Effector CD8-positive, alpha-beta T cell (primary cell): Measurements from ENCODE around the gene PSEN1.

Experiments used
- DNase-seq: peaks from one replicate; lab custom pipeline; 2025; lab: John Stamatoyannopoulos, UW

The PSEN1 gene

DNA sequence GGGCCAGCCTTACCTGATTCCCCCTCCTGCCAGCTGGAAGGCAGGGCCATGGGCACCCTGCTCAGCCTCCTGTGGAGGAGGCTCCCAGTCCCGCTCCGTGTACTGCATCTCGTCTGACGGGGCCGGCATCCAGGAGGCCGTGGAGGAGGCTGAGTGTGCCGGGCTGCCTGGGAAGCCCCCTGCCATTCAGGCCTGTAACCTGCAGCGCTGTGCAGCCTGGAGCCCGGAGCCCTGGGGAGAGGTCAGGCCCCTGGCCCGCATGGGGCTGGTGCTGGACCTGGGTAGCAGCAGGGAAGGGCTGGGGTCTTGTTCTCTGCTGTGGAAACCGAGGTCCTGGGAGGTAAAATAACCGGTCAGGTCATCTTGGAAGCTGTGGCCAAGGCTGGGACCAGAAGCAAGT lies 117.4 kb downstream of the PSEN1 start:
- DNase-seq = no peak

DNA sequence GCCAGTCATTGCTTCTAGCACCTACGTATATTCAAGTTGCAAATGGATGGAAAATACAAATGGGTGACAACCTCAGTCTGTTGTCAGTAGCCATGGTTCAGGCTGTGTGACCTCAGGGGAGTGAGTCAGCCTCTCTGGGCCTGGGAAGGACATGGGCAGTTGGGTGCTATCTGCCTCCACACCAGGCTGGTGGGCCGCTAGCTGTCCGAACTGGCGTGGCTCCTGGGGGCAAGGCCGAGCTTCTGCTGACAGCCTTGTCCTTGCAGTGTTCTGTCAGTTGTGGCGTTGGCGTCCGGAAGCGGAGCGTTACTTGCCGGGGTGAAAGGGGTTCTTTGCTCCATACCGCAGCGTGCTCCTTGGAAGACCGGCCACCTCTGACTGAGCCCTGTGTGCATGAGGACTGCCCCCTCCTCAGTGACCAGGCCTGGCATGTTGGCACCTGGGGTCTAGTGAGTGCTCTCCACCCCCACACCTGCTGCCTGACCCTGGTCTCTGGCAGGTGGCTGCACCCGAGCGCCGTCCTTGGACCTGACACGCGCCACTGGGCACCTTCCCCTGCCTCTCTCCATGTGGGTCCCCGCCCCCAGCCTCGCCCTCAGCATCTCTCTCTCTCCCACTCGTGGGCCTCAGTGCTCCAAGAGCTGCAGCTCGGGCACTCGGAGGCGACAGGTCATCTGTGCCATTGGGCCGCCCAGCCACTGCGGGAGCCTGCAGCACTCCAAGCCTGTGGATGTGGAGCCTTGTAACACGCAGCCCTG lies 118.1 kb downstream of the PSEN1 start:
- DNase-seq = no peak

DNA sequence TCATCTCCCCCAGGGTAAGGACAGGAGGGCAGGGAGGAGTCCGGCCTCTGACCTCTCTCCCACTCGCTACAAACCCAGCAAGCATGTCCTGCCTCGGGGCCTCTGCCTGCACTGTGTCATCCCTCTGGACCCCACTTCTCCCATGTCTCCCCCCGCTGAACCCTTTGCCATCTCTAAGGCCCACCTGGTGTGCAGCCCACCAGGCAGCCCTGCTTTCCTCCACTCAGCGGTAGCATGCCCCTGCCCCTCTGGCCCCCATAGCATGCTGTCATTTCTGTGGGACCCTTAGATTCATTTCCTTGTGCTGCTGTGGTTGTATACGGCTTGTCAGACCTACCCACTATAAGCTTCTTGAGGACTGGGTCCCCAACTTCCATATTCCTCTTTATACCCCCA lies 118.7 kb downstream of the PSEN1 start:
- DNase-seq = no peak

DNA sequence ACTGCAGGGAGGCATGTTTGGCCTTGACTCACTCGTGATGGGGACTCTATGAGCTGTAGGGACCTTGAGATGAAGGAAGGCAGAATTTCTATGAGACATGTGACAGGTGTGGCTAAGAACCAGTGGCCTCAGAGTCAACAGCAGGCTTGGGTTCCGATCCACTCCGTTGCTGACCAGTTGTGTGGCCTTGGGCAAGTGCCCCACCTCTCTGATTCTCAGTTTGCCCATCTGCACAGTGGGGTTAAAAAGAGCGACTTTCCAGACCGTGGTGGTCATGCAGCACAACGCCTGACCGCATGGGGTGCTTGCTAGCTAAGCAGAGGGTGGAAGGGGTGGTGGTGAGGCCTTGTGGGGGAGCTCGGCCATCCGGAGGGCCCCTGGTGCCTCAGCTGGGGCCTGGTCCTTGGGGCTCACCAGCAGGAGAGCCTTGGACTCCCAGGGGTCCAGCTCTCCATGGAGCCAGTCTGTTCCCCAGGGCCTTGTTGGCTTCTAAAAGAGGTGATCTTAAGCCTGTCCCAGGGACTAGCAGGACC lies 119.5 kb downstream of the PSEN1 start:
- DNase-seq = no peak

DNA sequence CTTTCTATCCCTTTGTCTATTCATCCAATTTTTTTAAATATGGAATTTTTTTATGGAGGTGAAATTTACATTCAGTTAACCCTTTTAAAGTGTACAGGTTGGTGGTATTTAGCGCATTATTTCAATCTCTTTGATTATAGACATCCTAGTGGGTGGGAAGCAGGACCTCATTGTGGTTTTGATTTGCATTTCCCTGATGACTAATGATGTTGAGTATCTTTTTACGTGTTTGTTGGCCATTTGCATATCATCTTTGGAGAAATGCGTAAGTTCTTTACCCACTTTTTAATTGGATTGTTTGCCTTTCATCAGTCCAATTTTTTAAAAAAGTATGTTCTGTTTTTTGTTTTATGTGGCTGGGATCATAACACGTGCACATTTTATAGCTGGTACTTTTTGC lies 121.8 kb downstream of the PSEN1 start:
- no peak for DNase-seq

DNA sequence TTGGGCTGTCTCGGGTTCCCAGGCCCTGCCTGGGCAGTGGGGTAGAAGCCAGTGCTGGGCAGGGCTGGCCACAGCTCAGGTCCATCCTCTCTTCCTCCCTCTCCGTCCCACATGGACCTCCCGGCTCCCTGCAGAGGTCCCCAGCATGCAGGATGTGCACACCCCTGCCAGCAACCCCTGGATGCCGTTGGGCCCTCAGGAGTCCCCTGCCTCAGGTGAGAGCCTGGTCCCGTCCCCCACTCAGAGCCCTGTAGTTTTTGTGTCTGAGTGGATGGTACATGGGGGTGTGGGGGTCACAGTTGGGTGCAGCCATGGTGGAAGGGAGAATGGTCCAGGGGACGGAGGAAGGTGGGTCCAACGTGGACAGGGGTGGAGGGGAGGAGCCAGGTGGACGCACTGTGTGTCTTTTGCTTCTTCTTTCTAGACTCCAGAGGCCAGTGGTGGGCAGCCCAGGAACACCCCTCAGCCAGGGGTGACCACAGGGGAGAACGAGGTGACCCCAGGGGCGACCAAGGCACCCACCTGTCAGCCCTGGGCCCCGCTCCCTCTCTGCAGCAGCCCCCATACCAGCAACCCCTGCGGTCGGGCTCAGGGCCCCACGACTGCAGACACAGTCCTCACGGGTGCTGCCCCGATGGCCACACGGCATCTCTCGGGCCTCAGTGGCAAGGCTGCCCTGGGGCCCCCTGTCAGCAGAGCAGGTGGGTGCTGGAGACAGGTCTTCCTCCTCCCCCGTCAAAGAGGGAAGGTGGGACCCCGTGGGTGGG lies 122.7 kb downstream of the PSEN1 start:
- no peak for DNase-seq

DNA sequence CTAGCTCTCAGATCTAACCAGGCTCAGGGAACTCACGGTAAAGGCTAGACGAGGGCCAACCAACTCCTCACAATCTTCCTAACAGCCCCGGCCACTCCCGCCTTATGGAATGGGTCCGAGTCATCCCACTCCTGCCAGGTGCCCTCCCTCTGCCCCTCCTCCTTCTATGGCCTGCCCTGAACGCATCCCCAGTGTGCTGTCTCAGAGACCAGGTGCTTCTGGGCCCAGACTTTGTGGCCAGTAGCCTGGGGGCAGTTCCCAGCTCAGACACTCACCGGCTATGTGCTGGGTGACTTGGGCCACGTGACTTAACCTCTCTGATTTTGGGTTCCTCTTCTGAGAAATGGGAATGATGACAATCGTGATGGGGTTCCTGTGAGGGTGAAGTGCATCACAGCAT lies 123.5 kb downstream of the PSEN1 start:
- DNase-seq = no peak

DNA sequence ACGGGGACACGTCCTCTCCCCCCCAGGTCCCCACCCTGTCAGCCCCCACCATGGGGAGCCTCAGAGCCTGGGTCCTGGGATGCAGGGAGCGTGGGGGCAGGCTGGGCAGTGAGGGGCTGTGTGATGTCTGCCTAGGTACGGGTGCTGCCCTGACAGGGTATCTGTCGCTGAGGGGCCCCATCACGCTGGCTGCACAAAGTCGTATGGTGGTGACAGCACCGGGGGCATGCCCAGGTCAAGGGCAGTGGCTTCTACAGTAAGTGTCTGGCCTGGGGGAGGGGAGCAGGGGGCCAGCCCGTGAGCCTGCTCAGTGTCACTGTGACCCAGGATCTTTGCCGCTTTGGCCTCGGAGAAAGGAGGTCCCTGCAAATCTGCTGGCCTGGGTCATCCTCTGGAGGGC lies 124.3 kb downstream of the PSEN1 start:
- DNase-seq = no peak

DNA sequence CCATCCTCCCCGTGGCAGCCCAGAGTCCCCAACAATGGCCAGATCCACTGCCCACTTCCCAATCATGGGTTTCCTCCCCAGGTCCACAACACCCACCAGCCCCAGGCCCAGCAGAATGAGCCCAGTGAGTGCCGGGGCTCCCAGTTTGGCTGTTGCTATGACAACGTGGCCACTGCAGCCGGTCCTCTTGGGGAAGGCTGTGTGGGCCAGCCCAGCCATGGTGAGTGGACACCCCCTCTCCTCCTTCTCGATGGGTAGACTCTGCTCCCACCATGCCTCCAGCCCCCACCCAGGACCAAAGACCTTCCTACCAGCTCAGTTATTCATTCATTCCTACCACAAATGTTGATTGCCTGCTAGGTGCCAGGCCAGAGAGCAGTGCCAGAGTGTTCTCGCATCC lies 124.8 kb downstream of the PSEN1 start:
- DNase-seq = no peak

DNA sequence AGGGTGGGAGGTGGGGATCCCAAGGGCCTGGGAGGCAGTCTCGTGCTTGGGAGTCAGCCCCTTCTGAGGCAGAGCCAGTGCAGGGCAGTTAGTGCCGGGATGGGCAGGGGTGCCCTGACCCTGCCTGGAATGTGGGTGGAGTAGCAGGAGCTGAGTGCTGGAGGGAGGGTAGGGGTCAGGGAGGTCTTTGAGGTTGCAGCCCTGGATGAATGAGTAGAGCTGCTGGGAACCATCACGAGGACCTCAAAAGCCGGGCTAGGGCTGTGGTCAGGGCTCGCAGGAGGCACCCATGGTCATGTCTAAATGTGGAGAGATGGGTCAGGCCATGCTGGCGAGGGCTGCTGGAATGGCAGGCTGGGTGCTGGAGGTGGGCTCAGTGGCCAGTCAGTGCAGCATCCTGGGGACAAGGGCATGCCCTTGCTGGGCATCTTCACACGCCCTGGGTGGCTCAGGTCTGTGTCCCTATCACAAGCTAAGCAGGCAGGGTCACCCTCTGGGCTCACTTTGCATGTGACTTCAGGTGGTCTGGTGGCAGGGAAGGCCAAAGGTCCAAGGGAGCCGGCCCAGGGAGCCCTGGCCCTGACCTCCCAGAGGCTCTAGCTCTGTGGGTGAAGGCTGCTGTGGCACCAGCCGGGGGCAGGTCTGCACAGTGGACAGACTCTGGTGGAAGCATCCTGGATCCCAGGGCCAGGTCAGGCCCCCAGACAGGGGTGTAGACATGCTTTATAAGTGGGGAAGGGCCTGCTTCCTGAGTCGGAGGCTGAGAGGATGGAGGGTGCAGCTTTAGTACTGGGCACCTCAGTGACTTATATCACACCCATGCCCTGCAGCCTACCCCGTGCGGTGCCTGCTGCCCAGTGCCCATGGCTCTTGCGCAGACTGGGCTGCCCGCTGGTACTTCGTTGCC lies 125.5 kb downstream of the PSEN1 start:
- no peak for DNase-seq

DNA sequence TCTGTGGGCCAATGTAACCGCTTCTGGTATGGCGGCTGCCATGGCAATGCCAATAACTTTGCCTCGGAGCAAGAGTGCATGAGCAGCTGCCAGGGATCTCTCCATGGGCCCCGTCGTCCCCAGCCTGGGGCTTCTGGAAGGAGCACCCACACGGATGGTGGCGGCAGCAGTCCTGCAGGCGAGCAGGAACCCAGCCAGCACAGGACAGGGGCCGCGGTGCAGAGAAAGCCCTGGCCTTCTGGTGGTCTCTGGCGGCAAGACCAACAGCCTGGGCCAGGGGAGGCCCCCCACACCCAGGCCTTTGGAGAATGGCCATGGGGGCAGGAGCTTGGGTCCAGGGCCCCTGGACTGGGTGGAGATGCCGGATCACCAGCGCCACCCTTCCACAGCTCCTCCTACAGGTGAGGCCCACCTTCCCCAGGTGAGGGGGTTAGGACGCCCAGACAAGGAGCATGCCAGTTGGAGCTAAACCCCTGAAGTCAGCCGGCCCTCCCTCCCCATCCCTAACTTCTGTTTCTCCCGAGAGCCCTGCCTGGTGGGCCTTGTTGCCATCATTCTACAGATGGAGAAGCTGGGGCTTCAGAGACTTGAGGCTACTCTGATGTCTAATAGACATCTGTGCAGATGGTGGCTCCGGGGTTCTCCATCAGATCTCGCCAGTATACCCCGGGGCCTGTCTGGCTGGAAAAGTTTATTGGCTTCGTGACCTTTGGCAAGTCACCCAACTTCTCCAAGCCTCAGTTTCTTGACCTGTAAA lies 126.3 kb downstream of the PSEN1 start:
- DNase-seq = no peak

DNA sequence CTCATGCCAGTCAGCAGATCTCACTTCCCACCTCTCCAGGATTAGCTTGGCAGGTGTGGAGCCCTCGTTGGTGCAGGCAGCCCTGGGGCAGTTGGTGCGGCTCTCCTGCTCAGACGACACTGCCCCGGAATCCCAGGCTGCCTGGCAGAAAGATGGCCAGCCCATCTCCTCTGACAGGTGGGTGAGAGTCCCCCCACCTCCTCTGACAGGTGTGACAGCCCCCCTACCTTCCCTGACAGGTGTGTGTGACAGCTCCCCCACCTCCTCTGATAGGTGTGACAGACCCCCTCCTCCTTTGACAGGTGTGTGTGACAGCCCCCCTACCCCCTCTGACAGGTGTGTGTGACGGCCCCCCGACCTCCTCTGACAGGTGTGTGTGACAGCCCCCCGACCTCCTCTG lies 127.3 kb downstream of the PSEN1 start:
- no peak for DNase-seq

DNA sequence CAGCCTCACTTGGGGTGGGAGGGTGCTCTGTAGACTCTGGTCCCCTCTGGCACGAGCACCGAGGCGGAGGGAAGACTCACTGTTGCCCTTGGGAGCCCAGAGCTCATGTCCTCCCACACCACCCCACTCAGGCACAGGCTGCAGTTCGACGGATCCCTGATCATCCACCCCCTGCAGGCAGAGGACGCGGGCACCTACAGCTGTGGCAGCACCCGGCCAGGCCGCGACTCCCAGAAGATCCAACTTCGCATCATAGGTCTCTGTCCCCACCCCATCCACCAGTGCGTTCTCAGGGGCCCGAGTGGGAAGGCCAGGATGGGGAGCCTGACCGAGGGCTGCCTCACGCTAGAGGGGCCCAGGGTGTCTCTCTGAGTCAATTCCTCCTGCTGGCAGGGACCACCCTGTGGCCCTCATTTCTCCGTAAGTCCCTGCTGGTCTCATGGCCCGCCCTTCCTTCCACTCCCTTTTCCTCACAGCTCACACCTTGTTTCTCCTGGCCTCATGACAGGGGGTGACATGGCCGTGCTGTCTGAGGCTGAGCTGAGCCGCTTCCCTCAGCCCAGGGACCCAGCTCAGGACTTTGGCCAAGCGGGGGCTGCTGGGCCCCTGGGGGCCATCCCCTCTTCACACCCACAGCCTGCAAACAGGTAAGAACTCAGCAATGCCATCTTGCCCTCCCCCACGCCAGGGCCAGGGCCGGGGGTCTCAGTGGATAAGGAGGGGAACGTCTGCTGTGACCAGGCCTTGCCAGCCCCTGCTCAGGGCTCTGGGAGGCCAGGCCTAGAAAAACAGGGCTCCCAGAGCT lies 128.0 kb downstream of the PSEN1 start:
- DNase-seq = no peak

DNA sequence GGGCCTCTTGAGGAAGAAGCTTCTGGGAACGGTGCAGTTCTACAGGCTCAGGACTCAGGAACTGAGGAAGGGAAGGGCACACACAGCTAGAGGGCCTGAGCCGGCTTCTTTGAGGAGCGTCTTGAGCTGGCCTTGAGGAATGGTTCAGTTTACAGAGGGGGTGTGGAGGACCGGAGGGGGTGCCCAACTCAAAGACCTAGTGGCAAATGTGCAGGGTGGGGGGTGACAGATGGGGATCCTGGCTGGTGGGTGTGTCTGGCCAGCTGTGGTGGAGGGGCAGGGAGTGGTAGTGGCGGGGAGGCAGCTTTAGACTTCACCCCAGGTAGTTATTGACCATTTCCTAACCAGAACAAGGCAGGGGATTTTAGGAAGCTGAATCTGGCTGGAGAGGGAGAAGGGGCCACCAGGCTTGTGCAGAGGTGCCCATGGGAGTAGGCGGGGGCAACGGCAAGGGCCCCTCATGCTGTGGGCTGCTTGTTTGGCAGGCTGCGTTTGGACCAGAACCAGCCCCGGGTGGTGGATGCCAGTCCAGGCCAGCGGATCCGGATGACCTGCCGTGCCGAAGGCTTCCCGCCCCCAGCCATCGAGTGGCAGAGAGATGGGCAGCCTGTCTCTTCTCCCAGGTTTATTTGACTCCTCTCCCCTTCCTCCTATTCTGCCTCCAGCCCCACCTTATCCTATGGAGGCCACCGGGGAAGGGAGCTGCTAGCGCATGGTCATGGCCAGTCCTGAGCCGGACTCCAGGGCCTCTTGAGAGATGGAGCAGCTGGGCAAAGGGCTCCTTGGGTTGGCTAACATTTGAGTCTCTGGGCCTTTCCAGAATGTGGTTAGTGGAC lies 128.8 kb downstream of the PSEN1 start:
- no peak for DNase-seq

DNA sequence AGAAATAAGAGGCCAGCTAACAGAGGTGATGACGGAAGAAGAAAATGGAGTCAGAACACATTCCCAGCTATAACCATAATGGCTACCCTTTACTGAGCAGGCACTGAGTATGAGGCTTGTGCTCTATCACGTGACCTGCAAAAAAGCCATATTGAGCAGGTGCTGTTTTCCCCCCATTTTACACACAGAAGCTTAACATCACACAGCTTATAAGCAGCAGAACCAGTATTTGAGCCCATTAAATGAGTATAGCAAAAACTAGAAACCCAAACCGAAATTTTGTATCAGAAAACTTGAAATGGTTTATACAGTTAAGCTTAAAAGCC lies 129.4 kb downstream of the PSEN1 start:
- no peak for DNase-seq

DNA sequence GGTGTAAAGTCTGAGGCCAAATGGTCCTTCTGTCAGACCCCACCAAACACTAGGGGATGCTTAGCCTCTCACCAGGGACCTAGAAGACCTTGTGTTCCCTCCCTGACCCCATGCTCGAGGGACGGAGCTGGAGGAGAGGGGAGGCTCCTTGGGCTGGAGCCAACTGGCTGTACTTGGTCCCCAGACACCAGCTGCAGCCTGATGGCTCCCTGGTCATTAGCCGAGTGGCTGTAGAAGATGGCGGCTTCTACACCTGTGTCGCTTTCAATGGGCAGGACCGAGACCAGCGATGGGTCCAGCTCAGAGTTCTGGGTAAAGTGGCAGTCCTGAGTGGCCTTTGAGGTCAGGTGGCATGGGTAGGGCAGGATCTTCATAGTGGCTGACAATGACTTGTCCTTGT lies 130.0 kb downstream of the PSEN1 start:
- no peak for DNase-seq

DNA sequence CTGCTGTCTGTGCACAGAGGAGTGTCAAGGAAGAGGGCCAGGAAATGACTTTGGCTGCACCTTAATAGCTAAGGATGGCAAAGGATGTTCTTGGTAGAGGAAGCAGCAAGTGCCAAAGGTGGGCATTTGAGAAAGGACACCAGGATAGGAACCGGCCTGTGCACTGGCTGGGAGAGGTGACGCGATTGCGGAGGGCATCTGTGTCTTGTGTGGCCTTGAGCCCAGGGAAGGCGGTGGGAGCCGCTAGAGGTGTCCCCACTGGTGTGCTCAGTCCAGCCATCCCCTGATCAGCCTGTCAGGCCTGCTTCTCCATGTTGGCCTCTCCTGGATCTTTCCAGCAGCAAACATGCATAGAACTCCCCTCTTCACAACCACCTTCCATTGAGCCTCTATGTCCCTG lies 131.2 kb downstream of the PSEN1 start:
- no peak for DNase-seq

DNA sequence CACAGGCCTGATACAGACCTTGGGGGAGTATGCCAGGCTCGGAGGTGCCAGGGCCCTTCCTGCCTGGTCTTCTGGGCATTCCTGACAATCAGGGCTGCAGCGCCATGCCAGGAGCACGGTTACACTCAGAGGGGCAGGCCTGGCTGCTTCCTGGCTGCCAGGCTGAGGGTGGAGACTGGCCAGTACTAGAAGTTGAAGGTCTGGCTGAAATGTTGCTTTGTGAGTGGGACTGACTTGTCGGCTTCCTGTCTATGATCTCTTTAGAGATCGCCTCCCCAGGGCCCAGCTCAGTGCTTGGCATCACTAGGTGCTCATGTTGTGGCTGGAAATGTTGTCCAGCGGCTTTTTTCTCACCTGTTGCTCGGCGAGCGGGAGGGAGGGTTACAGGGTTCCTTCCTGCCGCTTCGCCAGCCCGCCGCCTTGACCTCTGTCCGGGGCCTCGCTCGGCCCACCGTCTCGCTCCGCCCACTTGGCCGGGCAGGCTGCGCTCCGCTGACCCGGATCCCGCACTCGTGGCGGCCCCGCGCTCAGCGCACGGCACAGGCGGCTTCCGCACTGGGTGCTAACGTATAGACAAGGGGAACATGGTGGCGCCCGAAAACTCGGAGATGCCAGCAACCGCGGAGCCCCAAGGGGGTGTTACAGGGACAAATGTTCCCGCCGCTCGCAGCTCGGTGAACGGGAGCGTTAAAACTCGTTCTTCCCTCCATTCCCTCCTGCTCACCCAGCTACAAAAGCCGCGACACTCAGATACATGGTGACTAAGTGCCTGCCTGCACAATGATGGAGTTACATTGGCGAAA lies 133.6 kb downstream of the PSEN1 start:
- no peak for DNase-seq

DNA sequence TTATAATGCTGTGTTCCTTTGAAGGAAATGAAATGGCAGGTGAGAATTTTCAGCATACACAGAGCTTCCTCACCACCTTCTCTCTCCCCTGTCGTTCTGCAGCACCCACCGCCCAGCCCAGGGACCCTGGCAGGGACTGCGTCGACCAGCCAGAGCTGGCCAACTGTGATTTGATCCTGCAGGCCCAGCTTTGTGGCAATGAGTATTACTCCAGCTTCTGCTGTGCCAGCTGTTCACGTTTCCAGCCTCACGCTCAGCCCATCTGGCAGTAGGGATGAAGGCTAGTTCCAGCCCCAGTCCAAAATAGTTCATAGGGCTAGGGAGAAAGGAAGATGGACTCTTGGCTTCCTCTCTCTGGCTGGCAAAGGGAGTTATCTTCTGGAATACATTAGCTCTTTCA lies 136.1 kb downstream of the PSEN1 start:
- DNase-seq = no peak
